Activated naive CD8-positive, alpha-beta T cell treated with anti-CD3 and anti-CD28 coated beads, Interleukin-2, amount 10 ng/mL, durations not matched to agents 7 days and 5 days (primary cell): ENCODE measurements around the gene ABCA4. TPM values are rescaled to one million over a fixed set of nuclear protein-coding genes. Genes with fewer than 3 reads are reported as not detected.
"Not testable (repeated sequence)": the region's sequence is repeated elsewhere in the genome, so short reads cannot be mapped to it uniquely, and the experiment has no call there.

ENCODE experiments used
- ATAC-seq: fragments of 150-1000 bp; cut with Tn5 transposase; one replicate; pipeline ENCODE4 v1.10.0; 2021; ENCODE audit warnings: low read depth, moderate library complexity
- POLR2A ChIA-PET: fragments of 350-600 bp; sonication (Branson Sonifier 250); formaldehyde crosslinking; loops from one replicate; lab custom pipeline; 2021; ENCODE audit warnings: antibody characterized with exemption; lab: Charles Lee
- DNase-seq: peaks from one replicate; pipeline ENCODE4 v3.0.0; 2021
- H3K27ac Mint-ChIP-seq: one replicate; pipeline ENCODE4 v1.8.0; 2022; ENCODE audit warnings: mild to moderate bottlenecking, mixed read lengths
- H3K27me3 Mint-ChIP-seq: one replicate; pipeline ENCODE4 v1.8.0; 2022; ENCODE audit warnings: mild to moderate bottlenecking, moderate library complexity, mixed read lengths
- H3K36me3 Mint-ChIP-seq: one replicate; pipeline ENCODE4 v1.8.0; 2021; ENCODE audit warnings: mild to moderate bottlenecking, mixed read lengths
- H3K4me1 Mint-ChIP-seq: one replicate; pipeline ENCODE4 v1.8.0; 2021; ENCODE audit warnings: mixed read lengths
- H3K4me3 Mint-ChIP-seq: one replicate; pipeline ENCODE4 v1.8.0; 2022; ENCODE audit warnings: mild to moderate bottlenecking, moderate library complexity, mixed read lengths
- H3K9me3 Mint-ChIP-seq: one replicate; pipeline ENCODE4 v1.8.0; 2021; ENCODE audit warnings: mixed read lengths
- total RNA-seq, 2 experiments: library from RNA; stranded (reverse); gene quantifications; one replicate each; pipeline ENCODE4 v1.2.3, GENCODE V29; 2021

The ABCA4 gene
- total RNA-seq, 2 experiments from 2014 or later = not detected

GRCh38 chr1:93961443-93961842 lies 159.5 kb downstream of the ABCA4 start:
- H3K9me3 Mint-ChIP-seq = peaks cover 9% of the 10 kb centered on the region
- H3K27ac Mint-ChIP-seq = no peak overlapping the region
- H3K4me3 Mint-ChIP-seq = no peak overlapping the region
- POLR2A ChIA-PET = no interaction called here
- no peak for ATAC-seq
- no peaks in the 10 kb centered on the region for H3K27me3 Mint-ChIP-seq
- no peak for DNase-seq
- no peaks in the 10 kb centered on the region for H3K4me1 Mint-ChIP-seq
- H3K36me3 Mint-ChIP-seq = no peaks in the 10 kb centered on the region

- Mint-ChIP-seq H3K36me3 (no peaks in the 10 kb centered on the region), H3K9me3 (peaks cover 13% of the 10 kb centered on the region), H3K4me1 (no peaks in the 10 kb centered on the region), H3K4me3 (no peak overlapping the region), H3K27ac (no peak overlapping the region), H3K27me3 (no peaks in the 10 kb centered on the region)
- POLR2A ChIA-PET = no interaction called here
- ATAC-seq (no peak), DNase-seq (no peak)
These were observed 160.3 kb downstream of the ABCA4 start for GRCh38 chr1:93960641-93961147.

- Mint-ChIP-seq H3K4me1 (no peaks in the 10 kb centered on the region), H3K27me3 (no peaks in the 10 kb centered on the region), H3K36me3 (no peaks in the 10 kb centered on the region), H3K9me3 (peaks cover 18% of the 10 kb centered on the region), H3K27ac (no peak overlapping the region), H3K4me3 (no peak overlapping the region)
- POLR2A ChIA-PET = no interaction called here
- no peak for DNase-seq
- ATAC-seq = no peak
These were observed 161.5 kb downstream of the ABCA4 start for GRCh38 chr1:93959413-93959812.

- Mint-ChIP-seq H3K4me1 (no peaks in the 10 kb centered on the region), H3K4me3 (no peak overlapping the region), H3K36me3 (no peaks in the 10 kb centered on the region), H3K9me3 (peaks cover 18% of the 10 kb centered on the region), H3K27ac (no peak overlapping the region), H3K27me3 (peaks cover 2% of the 10 kb centered on the region)
- POLR2A ChIA-PET = no interaction called here
- ATAC-seq = no peak
- DNase-seq = no peak
These were observed 162.2 kb downstream of the ABCA4 start for GRCh38 chr1:93958726-93959100.

- peaks cover 3% of the 10 kb centered on the region for H3K27me3 Mint-ChIP-seq
- no peaks in the 10 kb centered on the region for H3K4me1 Mint-ChIP-seq
- no peak overlapping the region for H3K4me3 Mint-ChIP-seq
- DNase-seq = no peak
- POLR2A ChIA-PET = no interaction called here
- peaks cover 18% of the 10 kb centered on the region for H3K9me3 Mint-ChIP-seq
- H3K27ac Mint-ChIP-seq = no peak overlapping the region
- no peak for ATAC-seq
- no peaks in the 10 kb centered on the region for H3K36me3 Mint-ChIP-seq
These were observed 162.8 kb downstream of the ABCA4 start for GRCh38 chr1:93958032-93958725.

- H3K36me3 Mint-ChIP-seq = no peaks in the 10 kb centered on the region
- no peak overlapping the region for H3K4me3 Mint-ChIP-seq
- DNase-seq = no peak
- H3K9me3 Mint-ChIP-seq = peaks cover 27% of the 10 kb centered on the region
- H3K27ac Mint-ChIP-seq = no peak overlapping the region
- no peak for ATAC-seq
- H3K4me1 Mint-ChIP-seq = no peaks in the 10 kb centered on the region
- POLR2A ChIA-PET = no interaction called here
- H3K27me3 Mint-ChIP-seq = peaks cover 3% of the 10 kb centered on the region
These were observed 165.2 kb downstream of the ABCA4 start for GRCh38 chr1:93955765-93956164.

GRCh38 chr1:93947002-93947686 lies 173.8 kb downstream of the ABCA4 start:
- H3K36me3 Mint-ChIP-seq, H3K4me1 Mint-ChIP-seq, DNase-seq, POLR2A ChIA-PET, ATAC-seq, H3K27ac Mint-ChIP-seq, H3K4me3 Mint-ChIP-seq: not testable (repeated sequence)
- H3K27me3 Mint-ChIP-seq = peaks cover 22% of the 10 kb centered on the region
- peaks cover 14% of the 10 kb centered on the region for H3K9me3 Mint-ChIP-seq

Other genes starting within 250 kb of the ABCA4 start
- gene DNTTIP2, start 241.9 kb downstream of the ABCA4 start, total RNA-seq = 10 to 100 TPM; 55.1 to 61.3 TPM
- 10 to 100 TPM; 20.4 to 22.0 TPM for gene GCLM, start 211.7 kb downstream of the ABCA4 start, total RNA-seq
- gene ARHGAP29, start 116.4 kb upstream of the ABCA4 start, total RNA-seq = not detected